Ovary (tissue), 9 donors: Measurements from ENCODE around the gene DOCK10. TPM values are rescaled to one million over a fixed set of nuclear protein-coding genes. Genes with fewer than 3 reads are reported as not detected.

ENCODE experiments used
- DNase-seq, 5 donors: peaks; one replicate each; pipeline ENCODE4 v3.0.0-alpha.2; 2019 to 2020
- H3K27ac ChIP-seq, 2 donors: fragments of 200-600 bp; one replicate each; pipeline versions ENCODE4 v1.5.1 to v1.8.0; 2019 to 2022
- H3K27me3 ChIP-seq: fragments of 200-600 bp; one replicate; pipeline ENCODE4 v1.8.0; 2022
- H3K36me3 ChIP-seq: fragments of 200-600 bp; sonication (generic); one replicate; pipeline ENCODE4 v1.5.1; 2019
- H3K4me1 ChIP-seq: one replicate; pipeline ENCODE4 v1.8.1; 2013; ENCODE audit warnings: mild to moderate bottlenecking, moderate library complexity; ENCODE audit not compliant: insufficient read depth
- H3K4me3 ChIP-seq: fragments of 200-600 bp; sonication (generic); one replicate; pipeline ENCODE4 v1.5.1; 2017
- H3K9me3 ChIP-seq, 2 donors: fragments of 200-600 bp in 1 of 2; sonication (generic) in 1 of 2; one replicate each; pipeline versions ENCODE4 v1.5.1 to v1.8.1; 2013 to 2019; ENCODE audit warnings: mild to moderate bottlenecking in 1 of 2, moderate library complexity in 1 of 2
- EP300 ChIP-seq: sonication (generic); formaldehyde crosslinking; IDR thresholded peaks from one replicate; pipeline ENCODE4 v1.6.1; 2017; ENCODE audit warnings: antibody characterized with exemption
- POLR2A ChIP-seq: fragments of 450-650 bp; IDR thresholded peaks from one replicate; pipeline ENCODE4 v1.6.1; 2017; ENCODE audit warnings: antibody characterized with exemption, mild to moderate bottlenecking, moderate library complexity
- WGBS, 3 donors: extraction: QIAGEN DNeasy Blood & Tissue Kit in 1 of 3; methylation state at CpG; one replicate each; pipeline versions ENCODE4 v1.1.5 to v1.1.7; 2013 to 2017; 5-methylcytosine and 5-hydroxymethylcytosine counted together
- intact Hi-C, 4 donors: fragments of 100-400 bp; cut with DNase I; formaldehyde crosslinking; loops; one replicate each; pipeline versions ENCODE4 v1.11.0 to v1.15.1; 2022 to 2023
- polyA plus RNA-seq, 2 donors: library from polyadenylated mRNA; stranded (reverse); fragments of 200-250 nt in 1 of 2; fragments of 350-450 nt in 1 of 2; fragmentation: Illumina TruSeq in 1 of 2; extraction: RNeasy Lipid Tissue Mini Kit (QIAGEN cat#74804) in 1 of 2; gene quantifications; one replicate each; pipeline ENCODE4 v1.2.3, GENCODE V29; 2013 to 2014
- total RNA-seq, 7 donors: library from RNA; depleted of rRNA in 2 of 7; stranded (reverse); fragments of >200 nt in 2 of 7; fragmentation: NEBNext Ultra II Directional in 3 of 7; extraction: Animal tissue kit (Norgen Biotek cat#: 25700) in 3 of 7; gene quantifications; one replicate each; pipeline versions ENCODE4 v1.1.0 to v1.2.4, GENCODE V29; 2016 to 2023
- TF ChIP-seq, protein P1 (sequence below), 3 donors: fragments of 450-650 bp in 2 of 3; fragments of 200-600 bp in 1 of 3; IDR thresholded peaks; one replicate each; pipeline versions ENCODE4 v1.5.1 to v1.8.0; 2016 to 2022; ENCODE audit warnings: antibody characterized with exemption in 3 of 3, mild to moderate bottlenecking in 1 of 3
- donor health status: DM: no; HTN: no; CAD: no; lungs with moderate emphysema.
- donor health status: DM: no; HTN: no; CAD: no.
- donor health status: Bipolar disorder and iron deficiency.
- donor health status: DM: yes; HTN: yes; CAD: no.
- donor health status: DM: no; HTN: no; CAD: no.
- donor health status: DM: yes; HTN: yes; CAD: no.

Gene DOCK10
- total and polyA plus RNA-seq, 9 donors, result 15.3 to 42.5 (median 31.2) TPM

DNA sequence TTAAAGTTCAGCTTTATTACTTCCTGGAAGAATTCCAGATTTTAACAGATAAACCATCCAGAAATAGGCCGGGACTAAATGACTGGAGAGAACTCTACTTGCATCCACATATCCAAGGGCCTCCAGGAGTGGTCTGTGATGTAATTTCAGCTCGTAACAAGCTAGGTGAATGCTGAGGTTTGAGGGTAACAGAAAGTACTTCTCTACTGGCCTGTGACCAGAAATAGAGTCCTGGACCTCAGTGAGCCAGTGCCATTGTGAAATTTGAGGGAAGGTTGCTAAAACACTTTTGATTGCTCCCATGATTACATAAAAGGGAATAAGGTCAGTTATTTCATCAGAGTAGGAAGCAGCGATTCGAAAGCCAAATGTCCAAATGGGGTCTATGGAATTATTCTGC, 158.1 kb downstream of the DOCK10 start:
- no peaks in the 10 kb centered on the region for H3K27me3 ChIP-seq
- H3K36me3 ChIP-seq, result no peaks in the 10 kb centered on the region
- intact Hi-C loops, result no loop called here
- H3K4me3 ChIP-seq, result no peak overlapping the region
- no peaks in the 10 kb centered on the region for H3K4me1 ChIP-seq
- no peak for DNase-seq
- no peaks in the 10 kb centered on the region for H3K9me3 ChIP-seq
- WGBS, 3 donors, result 69 to 72% (median 69%) methylated on average over 4 of the region's 4 CpGs
- TF ChIP-seq, protein P1, sequence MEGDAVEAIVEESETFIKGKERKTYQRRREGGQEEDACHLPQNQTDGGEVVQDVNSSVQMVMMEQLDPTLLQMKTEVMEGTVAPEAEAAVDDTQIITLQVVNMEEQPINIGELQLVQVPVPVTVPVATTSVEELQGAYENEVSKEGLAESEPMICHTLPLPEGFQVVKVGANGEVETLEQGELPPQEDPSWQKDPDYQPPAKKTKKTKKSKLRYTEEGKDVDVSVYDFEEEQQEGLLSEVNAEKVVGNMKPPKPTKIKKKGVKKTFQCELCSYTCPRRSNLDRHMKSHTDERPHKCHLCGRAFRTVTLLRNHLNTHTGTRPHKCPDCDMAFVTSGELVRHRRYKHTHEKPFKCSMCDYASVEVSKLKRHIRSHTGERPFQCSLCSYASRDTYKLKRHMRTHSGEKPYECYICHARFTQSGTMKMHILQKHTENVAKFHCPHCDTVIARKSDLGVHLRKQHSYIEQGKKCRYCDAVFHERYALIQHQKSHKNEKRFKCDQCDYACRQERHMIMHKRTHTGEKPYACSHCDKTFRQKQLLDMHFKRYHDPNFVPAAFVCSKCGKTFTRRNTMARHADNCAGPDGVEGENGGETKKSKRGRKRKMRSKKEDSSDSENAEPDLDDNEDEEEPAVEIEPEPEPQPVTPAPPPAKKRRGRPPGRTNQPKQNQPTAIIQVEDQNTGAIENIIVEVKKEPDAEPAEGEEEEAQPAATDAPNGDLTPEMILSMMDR (IDR thresholded peaks at IDR 0.05), result no peak
- TF ChIP-seq POLR2A (no peak), EP300 (no peak)
- no peak overlapping the region for H3K27ac ChIP-seq

DNA sequence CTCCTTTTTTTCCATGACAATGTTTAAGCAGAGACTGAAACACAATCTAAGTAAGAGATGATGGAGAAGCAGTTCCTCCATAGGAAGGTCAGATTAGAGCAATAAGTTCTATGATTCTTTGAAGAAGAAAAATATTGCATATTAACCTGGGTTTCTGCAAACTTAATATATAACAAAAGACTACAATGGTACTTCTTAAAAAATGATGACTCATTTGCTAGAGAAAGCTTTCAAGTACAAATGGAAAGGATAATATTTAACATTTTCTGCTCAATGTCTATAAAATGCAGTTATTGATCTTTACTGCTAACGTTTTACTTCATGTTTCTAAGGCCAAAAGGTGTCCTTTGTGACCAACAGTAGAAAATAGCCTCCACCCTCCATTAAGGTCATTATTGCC, 158.6 kb downstream of the DOCK10 start:
- TF ChIP-seq, protein P1 (IDR thresholded peaks at IDR 0.05), result no peak
- no peak for TF ChIP-seq EP300
- TF ChIP-seq POLR2A, result no peak
- Histone ChIP-seq H3K4me1 (no peaks in the 10 kb centered on the region), H3K4me3 (no peak overlapping the region), H3K9me3 (no peaks in the 10 kb centered on the region), H3K27me3 (no peaks in the 10 kb centered on the region), H3K27ac (no peak overlapping the region), H3K36me3 (no peaks in the 10 kb centered on the region)
- intact Hi-C loops, result no loop called here
- no peak for DNase-seq
- 65 to 70% (median 68%) methylated on average over 1 of the region's 1 CpG for WGBS, 3 donors

DNA sequence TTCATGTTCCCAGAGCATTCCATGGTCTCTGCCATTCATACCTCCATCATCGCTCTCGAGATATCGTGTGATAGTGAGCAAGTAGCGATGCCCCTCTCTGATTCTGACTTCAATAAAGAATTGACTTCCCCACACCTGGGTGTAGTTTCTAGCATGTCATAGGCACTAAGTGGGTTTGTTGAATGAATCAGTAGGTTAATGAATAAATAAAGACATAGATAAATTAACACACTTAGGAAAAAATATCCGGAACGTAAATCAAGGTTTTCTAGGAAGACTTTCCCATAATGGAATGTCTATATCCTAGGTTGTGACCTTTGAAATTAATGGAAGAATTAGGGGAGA, 159.1 kb downstream of the DOCK10 start:
- Histone ChIP-seq H3K9me3 (no peaks in the 10 kb centered on the region), H3K27ac (no peak overlapping the region), H3K27me3 (no peaks in the 10 kb centered on the region), H3K4me3 (no peak overlapping the region), H3K4me1 (no peaks in the 10 kb centered on the region), H3K36me3 (no peaks in the 10 kb centered on the region)
- no peak for DNase-seq
- 96 to 97% (median 97%) methylated on average over 6 of the region's 6 CpGs for WGBS, 3 donors
- intact Hi-C loops, result no loop called here
- TF ChIP-seq POLR2A (no peak), EP300 (no peak)
- TF ChIP-seq, protein P1 (IDR thresholded peaks at IDR 0.05), result no peak

DNA sequence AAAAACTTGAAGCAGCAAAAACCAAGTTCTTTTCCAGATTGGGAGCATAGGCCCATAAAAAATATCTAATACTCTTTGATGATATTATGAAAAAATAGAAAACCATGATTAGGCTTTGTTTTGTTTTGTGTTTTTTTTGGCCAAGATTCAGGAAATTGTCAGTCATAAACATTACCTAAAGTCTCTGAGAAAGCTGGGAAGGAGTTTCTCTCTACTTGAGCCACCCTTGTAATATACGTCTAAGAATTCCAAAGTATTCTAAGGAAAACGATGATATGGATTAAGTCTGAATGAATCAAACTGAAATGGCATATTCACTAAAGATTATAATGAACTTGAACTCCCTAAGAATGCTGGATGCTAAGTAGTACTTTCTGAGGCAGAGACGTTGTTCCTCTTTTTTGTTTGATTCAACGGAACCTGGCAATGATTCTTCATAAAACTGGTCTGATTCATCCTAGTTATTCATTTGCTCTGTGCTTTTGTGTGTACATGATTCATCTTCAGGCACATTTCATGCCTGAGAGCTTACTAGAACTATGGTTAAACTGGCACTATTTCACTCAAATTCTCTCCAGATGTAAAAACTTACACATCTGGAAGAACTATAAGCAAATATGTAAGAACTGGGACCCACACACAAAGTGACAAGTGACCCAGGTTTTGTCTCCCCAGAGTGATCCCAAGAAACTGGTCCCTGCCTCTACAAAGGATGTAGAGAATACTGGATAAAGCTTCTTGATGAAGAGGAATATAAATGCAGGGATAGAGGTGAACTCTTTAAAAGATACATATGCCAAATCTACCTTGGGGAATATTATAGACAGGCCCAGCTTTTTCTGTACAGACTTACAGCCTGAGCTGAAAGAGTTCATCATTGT, 159.7 kb downstream of the DOCK10 start:
- DNase-seq, result no peak

DNA sequence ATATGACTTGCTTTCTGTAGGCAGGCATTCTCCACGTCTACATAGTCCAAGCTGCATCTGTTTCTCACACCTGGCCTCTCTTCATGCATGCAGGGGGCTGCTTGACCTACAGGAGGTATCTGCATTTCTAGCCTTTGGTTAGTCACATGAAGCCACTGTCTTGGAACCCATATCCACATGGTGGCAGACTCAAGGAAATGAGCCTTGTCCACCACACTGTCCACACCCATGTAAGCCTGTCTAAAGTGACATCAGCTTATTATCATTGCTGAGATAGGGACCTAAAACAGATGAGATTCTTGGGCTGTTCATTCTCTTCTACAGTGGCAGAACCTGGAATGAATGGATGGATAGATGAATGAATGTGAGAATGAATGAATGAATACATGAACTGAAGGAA, 160.4 kb downstream of the DOCK10 start:
- TF ChIP-seq POLR2A (no peak), EP300 (no peak)
- TF ChIP-seq, protein P1 (IDR thresholded peaks at IDR 0.05), result no peak
- WGBS, 3 donors, result 50 to 85% (median 77%) methylated on average over 1 of the region's 1 CpG
- DNase-seq, result no peak
- H3K27ac ChIP-seq, result no peak overlapping the region
- intact Hi-C loops, result no loop called here
- H3K36me3 ChIP-seq, result no peaks in the 10 kb centered on the region
- H3K4me3 ChIP-seq, result no peak overlapping the region
- no peaks in the 10 kb centered on the region for H3K4me1 ChIP-seq
- H3K27me3 ChIP-seq, result no peaks in the 10 kb centered on the region
- H3K9me3 ChIP-seq, result no peaks in the 10 kb centered on the region

More for the DNA sequence above, 159.7 kb downstream of the DOCK10 start:
- TF ChIP-seq POLR2A (no peak), EP300 (no peak)
- Histone ChIP-seq H3K27ac (no peak overlapping the region), H3K27me3 (no peaks in the 10 kb centered on the region), H3K4me1 (no peaks in the 10 kb centered on the region), H3K4me3 (no peak overlapping the region), H3K9me3 (no peaks in the 10 kb centered on the region), H3K36me3 (no peaks in the 10 kb centered on the region)
- 30 to 40% (median 33%) methylated on average over 4 of the region's 4 CpGs for WGBS, 3 donors
- intact Hi-C loops, result no loop called here
